ENCODE measurements around the gene GDI2.

The GDI2 gene

GRCh38 chr10:5737352-5737751 is 75.9 kb downstream of the GDI2 start:
- no peak for DNase-seq

- DNase-seq: no peak
These were observed 76.6 kb downstream of the GDI2 start for GRCh38 chr10:5736591-5736990.

- no peak for DNase-seq
These were observed 78.1 kb downstream of the GDI2 start for GRCh38 chr10:5735119-5735518.

GRCh38 chr10:5732141-5732540 is 81.1 kb downstream of the GDI2 start:
- no peak for DNase-seq

GRCh38 chr10:5731559-5731958 is 81.7 kb downstream of the GDI2 start:
- no peak for DNase-seq

- DNase-seq: no peak
These were observed 82.5 kb downstream of the GDI2 start for GRCh38 chr10:5730766-5731165.

GRCh38 chr10:5723692-5724091 is 89.5 kb downstream of the GDI2 start:
- no peak for DNase-seq

- DNase-seq: no peak
These were observed 93.1 kb downstream of the GDI2 start for GRCh38 chr10:5720182-5720581.

GRCh38 chr10:5719546-5719945 is 93.7 kb downstream of the GDI2 start:
- DNase-seq: no peak
